K562 (cell line): ENCODE data around the gene PTK6. TPM values are rescaled to one million over a fixed set of nuclear protein-coding genes. Genes with fewer than 3 reads are reported as not detected.

Experiments
- CBX8 ChIP-seq: fragments of 200-600 bp; sonication (generic); IDR thresholded peaks from 2 replicates; pipeline ENCODE4 v1.6.1; 2012; ENCODE audit warnings: borderline replicate concordance, mixed run types, low read depth, mild to moderate bottlenecking, moderate library complexity, mixed read lengths, low read length, control low read depth, inconsistent platforms; ENCODE audit not compliant: poor library complexity, severe bottlenecking; ENCODE audit errors: extremely low read depth
- GABPB1 ChIP-seq: sonication (generic); formaldehyde crosslinking; IDR thresholded peaks from 2 replicates; pipeline ENCODE4 v1.8.0; 2022; ENCODE audit warnings: mild to moderate bottlenecking, missing genetic modification reagents
- GATAD2A ChIP-seq: fragments of 450-650 bp; IDR thresholded peaks from 2 replicates; pipeline ENCODE4 v1.6.1; 2017
- IFI16 ChIP-seq: fragments of 250-450 bp; sonication (Bioruptor Pico); IDR thresholded peaks from 2 replicates; pipeline ENCODE4 v2.1.2; 2022; ENCODE audit warnings: mild to moderate bottlenecking, inconsistent platforms
- KLF1 ChIP-seq: fragments of 450-650 bp; IDR thresholded peaks from 2 replicates; pipeline ENCODE4 v1.6.1; 2016; ENCODE audit warnings: missing genetic modification characterization, missing compliant biosample characterization
- MAZ ChIP-seq, 2 experiments: fragments of 450-650 bp in 1 of 2; sonication (generic) in 1 of 2; formaldehyde crosslinking; IDR thresholded peaks in 1 of 2; conservative IDR thresholded peaks in 1 of 2; 2 replicates each; pipeline versions ENCODE4 v1.4.0 to v1.5.0; 2020; ENCODE audit warnings: mild to moderate bottlenecking in 1 of 2, missing genetic modification reagents in 1 of 2
- PHB ChIP-seq: fragments of 250-450 bp; sonication (Bioruptor Pico); IDR thresholded peaks from 2 replicates; pipeline ENCODE4 v1.5.0; 2021
- TOE1 ChIP-seq, 2 experiments: fragments of 450-650 bp in 1 of 2; sonication (generic) in 1 of 2; formaldehyde crosslinking in 1 of 2; IDR thresholded peaks; 2 replicates each; pipeline versions ENCODE4 v1.7.1 to v1.8.0; 2016 to 2022; ENCODE audit warnings: borderline replicate concordance in 2 of 2, mild to moderate bottlenecking in 2 of 2, antibody characterized with exemption in 1 of 2, inconsistent platforms in 1 of 2, low read depth in 1 of 2, missing genetic modification reagents in 1 of 2, moderate library complexity in 1 of 2
- U2AF2 ChIP-seq: fragments of 200-400 bp; formaldehyde crosslinking; optimal IDR thresholded peaks from 2 replicates; pipeline ENCODE3; 2017; ENCODE audit warnings: low read depth, mild to moderate bottlenecking, low read length
- USF2 ChIP-seq: sonication (generic); formaldehyde crosslinking; IDR thresholded peaks from 2 replicates; pipeline ENCODE4 v1.5.0; 2020; ENCODE audit warnings: missing genetic modification reagents
- VEZF1 ChIP-seq: fragments of 200-800 bp; sonication (Bioruptor generic); IDR thresholded peaks from 2 replicates; pipeline ENCODE4 v1.6.1; 2017; ENCODE audit warnings: missing genetic modification characterization, missing compliant biosample characterization
- ZBTB11 ChIP-seq, 3 experiments: fragments of 200-800 bp in 1 of 3; fragments of 250-450 bp in 1 of 3; fragments of 450-650 bp in 1 of 3; sonication (Bioruptor Pico) in 1 of 3; sonication (Bioruptor generic) in 1 of 3; formaldehyde crosslinking in 1 of 3; IDR thresholded peaks; 2 replicates each; pipeline versions ENCODE4 v1.6.1 to v1.8.0; 2016 to 2022; ENCODE audit warnings: mild to moderate bottlenecking in 2 of 3, missing genetic modification characterization in 2 of 3, missing compliant biosample characterization in 1 of 3, moderate library complexity in 1 of 3
- ZBTB17 ChIP-seq: fragments of 450-650 bp; formaldehyde crosslinking; IDR thresholded peaks from 2 replicates; pipeline ENCODE4 v1.4.0; 2020; ENCODE audit warnings: mild to moderate bottlenecking
- ZNF277 ChIP-seq: fragments of 250-450 bp; sonication (Bioruptor Pico); IDR thresholded peaks from 2 replicates; pipeline ENCODE4 v1.8.0; 2022; ENCODE audit warnings: inconsistent platforms, mild to moderate bottlenecking, moderate library complexity, borderline replicate concordance
- ZNF408 ChIP-seq: fragments of 250-450 bp; sonication (Bioruptor Pico); IDR thresholded peaks from 2 replicates; pipeline ENCODE4 v1.4.0; 2020; ENCODE audit warnings: low read depth, mild to moderate bottlenecking, moderate library complexity
- ZNF507 ChIP-seq: conservative IDR thresholded peaks from 2 replicates; pipeline ENCODE4 v1.6.1; 2017; ENCODE audit warnings: missing genetic modification characterization, missing compliant biosample characterization
- ZNF512 ChIP-seq: IDR thresholded peaks from 2 replicates; pipeline ENCODE4 v1.6.1; 2016; ENCODE audit warnings: missing genetic modification characterization, missing compliant biosample characterization
- polyA plus RNA-seq, 8 experiments: library from polyadenylated mRNA; depleted of rRNA in 4 of 8; stranded (reverse) in 5 of 8; unstranded in 3 of 8; fragments of >200 nt; fragmentation: Nextera tagmentation in 2 of 8; fragmentation: Illumina TruSeq in 1 of 8; extraction: Ambion mirVana in 2 of 8; extraction: Trizol in 1 of 8; gene quantifications; 2 replicates each; pipeline versions ENCODE4 v1.2.1 to v1.2.3, GENCODE V29; 2011 to 2014; ENCODE audit warnings: inconsistent platforms in 1 of 8, missing spikeins in 1 of 8
- total RNA-seq, 7 experiments: library from RNA; depleted of rRNA in 6 of 7; stranded (reverse); fragments of >200 nt in 6 of 7; fragmentation: Illumina TruSeq in 2 of 7; extraction: Trizol in 2 of 7; gene quantifications; 2 replicates each; pipeline versions ENCODE4 v1.2.1 to v1.2.3, GENCODE V29; 2011 to 2021; ENCODE audit warnings: low replicate concordance in 1 of 7

PTK6 gene
- total and polyA plus RNA-seq, 9 of the 15 experiments (the other 6 are each of a cell fraction or from before 2014, with no cell fraction given), result 0.07 TPM; not detected in 8

- TF ChIP-seq ZNF512 (tag) (no peak), ZNF408 (CRISPR knock-in tag) (no peak), ZBTB17 (no peak; the same call in 1 of the 2 replicates), PHB (CRISPR knock-in tag) (no peak), ZNF277 (no peak), GATAD2A (no peak), VEZF1 (CRISPR knock-in tag) (peak; percentile 83), ZBTB11 (CRISPR knock-in tag; IDR thresholded peaks at IDR 0.05) (no peak), MAZ (CRISPR knock-in tag; conservative IDR thresholded peaks at IDR 0.05 in 1 of 2, IDR thresholded peaks at IDR 0.05 in 1 of 2) (peak; percentile 45 to 60; a peak in 2 of 4 replicates), IFI16 (CRISPR knock-in tag) (no peak), GABPB1 (CRISPR knock-in tag) (peak; percentile 1; the same call in 1 of the 2 replicates), ZNF507 (tag) (no peak), KLF1 (tag) (no peak), TOE1 (IDR thresholded peaks at IDR 0.05; ENCODE audit: borderline replicate concordance) (0 out of 2 replicates have a peak, but pooled peaks have one; percentile 16), TOE1 (CRISPR knock-in tag; IDR thresholded peaks at IDR 0.05; ENCODE audit: borderline replicate concordance, low read depth) (no peak), CBX8 (no peak), USF2 (CRISPR knock-in tag) (no peak), U2AF2 (no peak)
Measured at GRCh38 chr20:63553251-63553932, 16.2 kb upstream of the PTK6 start (continued).
